Liver (tissue), 9 donors: ENCODE results near the gene CD59. TPM values are rescaled to one million over a fixed set of nuclear protein-coding genes. Genes with fewer than 3 reads are reported as not detected.

Source experiments
- DNase-seq: peaks from one replicate; pipeline ENCODE4 v3.0.0-alpha.2; 2017; ENCODE audit warnings: low spot score
- H3K27ac ChIP-seq, 2 donors: one replicate each; pipeline ENCODE4 v1.7.0; 2013; ENCODE audit warnings: inconsistent platforms in 2 of 2, low read length in 2 of 2, control low read depth in 1 of 2, low read depth in 1 of 2, mild to moderate bottlenecking in 1 of 2
- H3K27me3 ChIP-seq, 4 donors: one replicate each; pipeline versions ENCODE4 v1.6.1 to v1.7.0; 2013; ENCODE audit warnings: low read length in 3 of 4, inconsistent platforms in 1 of 4, mild to moderate bottlenecking in 1 of 4, moderate library complexity in 1 of 4; ENCODE audit not compliant: control insufficient read depth in 4 of 4, insufficient read depth in 4 of 4
- H3K36me3 ChIP-seq, 4 donors: one replicate each; pipeline versions ENCODE4 v1.6.1 to v1.7.0; 2013; ENCODE audit warnings: low read length in 3 of 4, mild to moderate bottlenecking in 3 of 4, low read depth in 1 of 4, moderate library complexity in 1 of 4; ENCODE audit not compliant: control insufficient read depth in 4 of 4, insufficient read depth in 3 of 4
- H3K4me1 ChIP-seq, 4 donors: one replicate each; pipeline versions ENCODE4 v1.6.1 to v1.7.0; 2013; ENCODE audit warnings: low read length in 3 of 4, mild to moderate bottlenecking in 3 of 4, moderate library complexity in 1 of 4; ENCODE audit not compliant: control insufficient read depth in 4 of 4, insufficient read depth in 4 of 4
- H3K4me3 ChIP-seq, 3 donors: one replicate each; pipeline versions ENCODE4 v1.6.1 to v1.7.0; 2013; ENCODE audit warnings: low read length in 3 of 3, control low read depth in 1 of 3, low read depth in 1 of 3, mild to moderate bottlenecking in 1 of 3
- H3K9ac ChIP-seq, 2 donors: one replicate each; pipeline ENCODE4 v1.7.0; 2013; ENCODE audit warnings: low read length in 2 of 2, mild to moderate bottlenecking in 2 of 2, moderate library complexity in 2 of 2, control low read depth in 1 of 2, low read depth in 1 of 2
- H3K9me3 ChIP-seq, 4 donors: one replicate each; pipeline versions ENCODE4 v1.6.1 to v1.7.0; 2013; ENCODE audit warnings: low read length in 3 of 4; ENCODE audit not compliant: control insufficient read depth in 4 of 4
- ATF3 ChIP-seq: IDR thresholded peaks from 2 replicates; pipeline ENCODE4 v1.6.1; 2016; ENCODE audit warnings: antibody characterized with exemption
- CTCF ChIP-seq: fragments of 150-350 bp; IDR thresholded peaks from 2 replicates; pipeline ENCODE4 v1.5.1; 2017; ENCODE audit warnings: improper control_type of control experiment, low read depth, low read length; ENCODE audit not compliant: missing input control
- EGR1 ChIP-seq, 2 donors: IDR thresholded peaks; 2 replicates each; pipeline ENCODE4 v1.6.1; 2016 to 2018; ENCODE audit warnings: antibody characterized with exemption in 2 of 2, low read depth in 2 of 2
- FOXA1 ChIP-seq: IDR thresholded peaks from 2 replicates; pipeline ENCODE4 v1.6.1; 2016; ENCODE audit warnings: antibody characterized with exemption
- FOXA2 ChIP-seq: IDR thresholded peaks from 2 replicates; pipeline ENCODE4 v1.6.1; 2016; ENCODE audit warnings: antibody characterized with exemption
- GABPA ChIP-seq, 2 donors: IDR thresholded peaks in 1 of 2; conservative IDR thresholded peaks in 1 of 2; 2 replicates each; pipeline ENCODE4 v1.6.1; 2016; ENCODE audit warnings: antibody characterized with exemption in 2 of 2, mild to moderate bottlenecking in 1 of 2, moderate library complexity in 1 of 2
- HNF4A ChIP-seq, 2 donors: conservative IDR thresholded peaks; 2 replicates each; pipeline ENCODE4 v1.6.1; 2016; ENCODE audit warnings: antibody characterized with exemption in 2 of 2, mild to moderate bottlenecking in 2 of 2
- HNF4G ChIP-seq: IDR thresholded peaks from 2 replicates; pipeline ENCODE4 v1.6.1; 2016; ENCODE audit warnings: antibody characterized with exemption
- JUND ChIP-seq, 2 donors: IDR thresholded peaks; 2 replicates each; pipeline ENCODE4 v1.6.1; 2016; ENCODE audit warnings: antibody characterized with exemption in 2 of 2
- MAX ChIP-seq: IDR thresholded peaks from 2 replicates; pipeline ENCODE4 v1.6.1; 2016; ENCODE audit warnings: antibody characterized with exemption
- NR2F2 ChIP-seq: IDR thresholded peaks from 2 replicates; pipeline ENCODE4 v1.6.1; 2016; ENCODE audit warnings: antibody characterized with exemption
- RAD21 ChIP-seq, 2 donors: IDR thresholded peaks; 2 replicates each; pipeline ENCODE4 v1.6.1; 2016; ENCODE audit warnings: antibody characterized with exemption in 2 of 2, mild to moderate bottlenecking in 2 of 2
- REST ChIP-seq: IDR thresholded peaks from 2 replicates; pipeline ENCODE4 v1.6.1; 2016; ENCODE audit warnings: antibody characterized with exemption, mild to moderate bottlenecking
- RXRA ChIP-seq, 2 donors: IDR thresholded peaks; 2 replicates each; pipeline ENCODE4 v1.6.1; 2017 to 2018; ENCODE audit warnings: antibody characterized with exemption in 2 of 2, mild to moderate bottlenecking in 1 of 2
- SP1 ChIP-seq: IDR thresholded peaks from 2 replicates; pipeline ENCODE4 v1.6.1; 2018; ENCODE audit warnings: antibody characterized with exemption, mild to moderate bottlenecking
- TAF1 ChIP-seq: conservative IDR thresholded peaks from 2 replicates; pipeline ENCODE4 v1.6.1; 2016; ENCODE audit warnings: antibody characterized with exemption, mild to moderate bottlenecking
- YY1 ChIP-seq: IDR thresholded peaks from 2 replicates; pipeline ENCODE4 v1.6.1; 2016; ENCODE audit warnings: antibody characterized with exemption, mild to moderate bottlenecking
- ZBTB33 ChIP-seq: IDR thresholded peaks from 2 replicates; pipeline ENCODE4 v1.6.1; 2016; ENCODE audit warnings: antibody characterized with exemption
- WGBS: extraction: QIAGEN DNeasy Blood & Tissue Kit; methylation state at CpG from one replicate; pipeline ENCODE4 v1.1.7; 2013; 5-methylcytosine and 5-hydroxymethylcytosine counted together
- polyA plus RNA-seq, 2 donors: library from polyadenylated mRNA; stranded (reverse) in 1 of 2; unstranded in 1 of 2; fragments of 200-250 nt in 1 of 2; fragments of >200 nt in 1 of 2; fragmentation: Nextera tagmentation in 1 of 2; extraction: Ambion mirVana in 1 of 2; gene quantifications; one replicate each; pipeline versions ENCODE4 v1.2.1 to v1.2.3, GENCODE V29; 2013 to 2015
- total RNA-seq, 2 donors: library from RNA; depleted of rRNA; stranded (reverse); fragments of >200 nt; gene quantifications; one replicate each; pipeline ENCODE4 v1.2.3, GENCODE V29; 2014
- donor health status: healthy.
- donor health status: healthy.
- donor health status: healthy.
- donor health status: healthy.
- donor health status: healthy.

The CD59 gene
- total and polyA plus RNA-seq, 4 donors, result 74.2 to 181 (median 130) TPM

- Histone ChIP-seq H3K4me3 (no peak overlapping the region), H3K4me1 (peaks cover 12 to 27% (median 18%) of the 10 kb centered on the region in 4 donors), H3K9me3 (no peaks in the 10 kb centered on the region), H3K36me3 (no peaks in the 10 kb centered on the region), H3K9ac (no peak overlapping the region), H3K27ac (peak overlapping the region in 1 of 2 donors; percentile 6), H3K27me3 (no peaks in the 10 kb centered on the region)
- TF ChIP-seq GABPA (IDR thresholded peaks at IDR 0.05 in 1 of 2, conservative IDR thresholded peaks at IDR 0.05 in 1 of 2) (no peak), EGR1 (IDR thresholded peaks at IDR 0.05; ENCODE audit: low read depth in 2 of 2) (no peak), MAX (no peak), TAF1 (no peak), ZBTB33 (no peak), YY1 (no peak), RXRA (IDR thresholded peaks at IDR 0.05) (no peak), CTCF (no peak), HNF4A (conservative IDR thresholded peaks at IDR 0.05) (no peak), ATF3 (no peak), FOXA2 (no peak), RAD21 (IDR thresholded peaks at IDR 0.05) (no peak), REST (no peak), SP1 (no peak), JUND (IDR thresholded peaks at IDR 0.05) (no peak), NR2F2 (no peak), FOXA1 (no peak), HNF4G (no peak)
- no peak for DNase-seq
- WGBS, result 86% methylated on average over 6 of the region's 6 CpGs
Observed at GRCh38 chr11:33696931-33697638, 39.1 kb downstream of the CD59 start.
